ENCODE data around the gene C1QTNF3. TPM values are rescaled to one million over a fixed set of nuclear protein-coding genes. Genes with fewer than 3 reads are reported as not detected.

The C1QTNF3 gene
- total RNA-seq, 1 experiment from 2014 or later = 1.6 TPM

DNA sequence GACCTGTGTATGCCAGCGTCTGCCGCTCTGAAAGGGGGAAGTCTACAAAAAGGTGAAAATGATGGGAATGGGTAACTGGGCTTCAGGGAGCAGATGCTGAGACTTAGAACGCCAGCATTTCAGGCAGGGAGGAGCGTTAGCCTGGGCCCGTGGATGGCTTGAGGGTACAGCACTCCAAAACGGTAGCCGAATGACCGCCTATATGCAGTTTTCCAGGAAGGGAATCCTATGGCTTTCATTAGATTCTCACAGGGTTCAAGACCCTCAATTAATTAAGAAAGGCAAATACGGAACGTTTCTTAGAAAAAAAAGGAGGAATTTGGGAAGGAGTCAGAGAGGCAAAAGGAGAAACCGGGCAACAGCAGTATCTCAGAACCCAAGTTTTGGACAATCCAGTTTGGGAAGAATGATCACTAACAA is 35.8 kb downstream of the C1QTNF3 start:
- H3K27ac ChIP-seq (ENCODE audit: low read depth, low read length, poor library complexity, severe bottlenecking) = peak overlapping the region; percentile 82
- peaks cover 13% of the 10 kb centered on the region for H3K4me1 ChIP-seq (ENCODE audit: insufficient read depth, low read length, poor library complexity, severe bottlenecking)
- POLR2A ChIA-PET (ENCODE audit: low non-redundant PET) = no interaction called here
- CTCF ChIA-PET = no interaction called here
- intact Hi-C loops (cut with micrococcal nuclease; ENCODE audit: unreplicated experiment) = no loop called here
- no peaks in the 10 kb centered on the region for H3K27me3 ChIP-seq (replicated peaks; ENCODE audit: insufficient read depth, low read depth, low read length, poor library complexity)
- H3K36me3 ChIP-seq (ENCODE audit: insufficient read depth, low read length, poor library complexity, severe bottlenecking) = no peaks in the 10 kb centered on the region
- peak overlapping the region; percentile 77 for H3K4me3 ChIP-seq (ENCODE audit: low read depth, low read length, poor library complexity, severe bottlenecking)
- H3K9me3 ChIP-seq (ENCODE audit: low read depth, low read length, poor library complexity, severe bottlenecking) = no peaks in the 10 kb centered on the region
- TSS peak; percentile 46 for BruUV-seq (replicated peaks)
- TF ChIP-seq, protein P1, sequence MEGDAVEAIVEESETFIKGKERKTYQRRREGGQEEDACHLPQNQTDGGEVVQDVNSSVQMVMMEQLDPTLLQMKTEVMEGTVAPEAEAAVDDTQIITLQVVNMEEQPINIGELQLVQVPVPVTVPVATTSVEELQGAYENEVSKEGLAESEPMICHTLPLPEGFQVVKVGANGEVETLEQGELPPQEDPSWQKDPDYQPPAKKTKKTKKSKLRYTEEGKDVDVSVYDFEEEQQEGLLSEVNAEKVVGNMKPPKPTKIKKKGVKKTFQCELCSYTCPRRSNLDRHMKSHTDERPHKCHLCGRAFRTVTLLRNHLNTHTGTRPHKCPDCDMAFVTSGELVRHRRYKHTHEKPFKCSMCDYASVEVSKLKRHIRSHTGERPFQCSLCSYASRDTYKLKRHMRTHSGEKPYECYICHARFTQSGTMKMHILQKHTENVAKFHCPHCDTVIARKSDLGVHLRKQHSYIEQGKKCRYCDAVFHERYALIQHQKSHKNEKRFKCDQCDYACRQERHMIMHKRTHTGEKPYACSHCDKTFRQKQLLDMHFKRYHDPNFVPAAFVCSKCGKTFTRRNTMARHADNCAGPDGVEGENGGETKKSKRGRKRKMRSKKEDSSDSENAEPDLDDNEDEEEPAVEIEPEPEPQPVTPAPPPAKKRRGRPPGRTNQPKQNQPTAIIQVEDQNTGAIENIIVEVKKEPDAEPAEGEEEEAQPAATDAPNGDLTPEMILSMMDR (conservative IDR thresholded peaks at IDR 0.05; ENCODE audit: low read depth, low read length) = no peak
- no peak for TF ChIP-seq EZH2 (IDR thresholded peaks at IDR 0.05; ENCODE audit: borderline replicate concordance, low read depth, low read length, poor library complexity, severe bottlenecking)
- no peak for DNase-seq (ENCODE audit: low spot score)

DNA sequence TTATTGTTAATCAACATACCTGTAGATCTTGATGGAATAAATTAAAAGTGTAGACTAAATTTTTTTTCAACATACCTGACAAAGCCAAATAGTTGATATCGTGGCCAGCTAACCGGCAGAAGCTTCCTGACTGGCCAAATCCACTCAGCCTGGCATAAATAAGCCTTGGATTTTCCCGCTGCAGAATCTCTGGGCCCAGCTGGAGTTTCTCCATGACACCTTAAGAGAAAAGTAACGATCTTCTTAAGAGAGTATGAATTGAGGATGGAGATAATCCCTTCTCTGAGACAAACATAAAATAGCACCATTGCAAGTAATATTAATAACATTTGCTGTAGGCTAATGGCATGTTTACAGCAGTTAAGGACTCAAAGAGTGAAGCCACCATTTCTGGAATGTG is 37.3 kb downstream of the C1QTNF3 start:
- intact Hi-C loops (cut with micrococcal nuclease; ENCODE audit: unreplicated experiment) = no loop called here
- ChIA-PET POLR2A (ENCODE audit: low non-redundant PET) (no interaction called here), CTCF (no interaction called here)
- no peaks in the 10 kb centered on the region for H3K27me3 ChIP-seq (replicated peaks; ENCODE audit: insufficient read depth, low read depth, low read length, poor library complexity)
- H3K27ac ChIP-seq (ENCODE audit: low read depth, low read length, poor library complexity, severe bottlenecking) = no peak overlapping the region
- no peak for TF ChIP-seq EZH2 (IDR thresholded peaks at IDR 0.05; ENCODE audit: borderline replicate concordance, low read depth, low read length, poor library complexity, severe bottlenecking)
- TF ChIP-seq, protein P1 (conservative IDR thresholded peaks at IDR 0.05; ENCODE audit: low read depth, low read length) = no peak
- no peaks in the 10 kb centered on the region for H3K9me3 ChIP-seq (ENCODE audit: low read depth, low read length, poor library complexity, severe bottlenecking)
- peaks cover 13% of the 10 kb centered on the region for H3K4me1 ChIP-seq (ENCODE audit: insufficient read depth, low read length, poor library complexity, severe bottlenecking)
- no peak for DNase-seq (ENCODE audit: low spot score)
- H3K4me3 ChIP-seq (ENCODE audit: low read depth, low read length, poor library complexity, severe bottlenecking) = no peak overlapping the region
- H3K36me3 ChIP-seq (ENCODE audit: insufficient read depth, low read length, poor library complexity, severe bottlenecking) = no peaks in the 10 kb centered on the region
- no TSS peak for BruUV-seq (replicated peaks)

DNA sequence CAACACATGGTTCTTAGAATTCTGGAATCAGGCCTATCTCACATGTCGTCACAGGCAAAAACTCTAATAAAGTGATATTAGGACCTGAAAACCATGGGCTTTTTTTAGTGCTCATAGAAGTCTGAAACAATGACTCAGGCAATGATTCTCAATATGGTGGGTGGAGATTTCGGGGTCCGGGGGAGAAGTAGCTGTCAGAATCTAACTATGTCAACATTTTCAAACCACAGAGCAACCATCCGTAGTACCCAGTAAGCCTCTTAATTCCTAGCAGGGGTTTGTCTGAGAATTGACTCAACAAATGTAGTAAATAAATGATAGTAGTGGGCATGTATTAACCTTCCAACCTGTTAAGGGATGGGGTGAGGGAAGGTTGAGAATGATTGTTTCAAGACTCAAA is 37.8 kb downstream of the C1QTNF3 start:
- Histone ChIP-seq H3K36me3 (ENCODE audit: insufficient read depth, low read length, poor library complexity, severe bottlenecking) (no peaks in the 10 kb centered on the region), H3K27me3 (replicated peaks; ENCODE audit: insufficient read depth, low read depth, low read length, poor library complexity) (no peaks in the 10 kb centered on the region), H3K4me1 (ENCODE audit: insufficient read depth, low read length, poor library complexity, severe bottlenecking) (peaks cover 13% of the 10 kb centered on the region), H3K9me3 (ENCODE audit: low read depth, low read length, poor library complexity, severe bottlenecking) (no peaks in the 10 kb centered on the region), H3K27ac (ENCODE audit: low read depth, low read length, poor library complexity, severe bottlenecking) (no peak overlapping the region), H3K4me3 (ENCODE audit: low read depth, low read length, poor library complexity, severe bottlenecking) (no peak overlapping the region)
- TF ChIP-seq, protein P1 (conservative IDR thresholded peaks at IDR 0.05; ENCODE audit: low read depth, low read length) = no peak
- TF ChIP-seq EZH2 (IDR thresholded peaks at IDR 0.05; ENCODE audit: borderline replicate concordance, low read depth, low read length, poor library complexity, severe bottlenecking) = no peak
- intact Hi-C loops (cut with micrococcal nuclease; ENCODE audit: unreplicated experiment) = no loop called here
- CTCF ChIA-PET = no interaction called here
- POLR2A ChIA-PET (ENCODE audit: low non-redundant PET) = no interaction called here
- BruUV-seq (replicated peaks) = no TSS peak
- no peak for DNase-seq (ENCODE audit: low spot score)

Measured in A673 (cell line).